Germinal center (tissue), 1 donor: ENCODE measurements around the gene IGF2BP3.
A peak's percentile ranks its signal among the peaks of the same experiment; 100 is the strongest.
"Not testable (repeated sequence)": the region's sequence is repeated elsewhere in the genome, so short reads cannot be mapped to it uniquely, and the experiment has no call there.

Source experiments
- DNase-seq: peaks from one replicate; pipeline ENCODE4 v3.0.0; 2012; ENCODE audit warnings: mixed read lengths, low spot score

Gene IGF2BP3

DNA sequence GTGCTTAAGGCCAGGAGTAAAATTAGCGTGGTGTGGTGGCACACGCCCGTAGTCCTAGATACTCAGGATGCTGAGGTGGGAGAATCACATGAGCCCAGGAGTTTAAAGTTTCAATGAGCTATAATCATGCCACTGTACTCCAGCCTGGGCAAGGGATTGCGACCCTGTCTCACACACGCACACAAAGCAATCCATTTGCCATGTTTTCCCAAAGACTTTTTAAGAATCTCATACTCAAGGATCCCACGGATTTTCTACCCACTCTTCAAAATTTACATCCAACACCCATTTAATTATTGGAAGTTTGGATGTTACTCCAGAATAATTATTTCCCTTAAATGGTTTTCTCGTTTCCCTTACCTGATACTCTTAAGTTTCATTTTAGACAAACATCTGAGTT lies 47.9 kb downstream of the IGF2BP3 start:
- DNase-seq: no peak

DNA sequence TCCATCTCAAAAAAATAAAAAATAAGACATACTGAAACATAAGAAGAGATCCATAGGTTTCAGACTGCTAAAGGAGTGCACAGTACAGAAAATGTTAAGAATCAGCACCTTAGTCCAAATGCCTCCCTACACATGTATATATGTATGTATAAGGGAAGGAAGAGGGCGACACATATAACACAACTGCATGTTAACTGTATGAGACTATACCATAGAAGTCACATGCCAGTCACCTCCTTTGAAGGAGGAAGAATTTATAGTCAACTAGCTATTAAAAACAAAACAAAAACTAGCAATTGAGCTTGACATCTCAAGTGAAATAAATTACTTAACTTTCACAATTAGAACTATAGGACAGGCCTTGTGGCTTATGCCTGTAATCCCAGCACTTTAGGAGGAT lies 50.4 kb downstream of the IGF2BP3 start:
- no peak for DNase-seq

DNA sequence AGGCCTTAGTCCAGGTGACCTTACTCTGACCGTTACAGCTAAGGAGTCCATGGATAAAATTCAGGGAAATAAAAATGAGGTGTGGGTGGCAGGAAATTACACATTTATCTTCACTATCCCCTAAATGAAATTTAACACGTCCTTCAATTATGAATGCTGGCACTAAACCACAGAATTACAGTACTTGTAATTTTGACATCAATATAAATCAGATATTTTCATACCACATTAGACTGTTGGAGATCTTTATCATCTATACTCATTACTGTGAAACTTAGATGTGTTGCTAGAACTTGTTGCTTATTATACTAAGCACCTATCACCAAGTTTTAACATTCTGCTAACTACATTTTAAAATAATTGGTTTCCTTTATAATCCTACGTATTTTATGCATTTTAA lies 51.1 kb downstream of the IGF2BP3 start:
- DNase-seq: no peak

DNA sequence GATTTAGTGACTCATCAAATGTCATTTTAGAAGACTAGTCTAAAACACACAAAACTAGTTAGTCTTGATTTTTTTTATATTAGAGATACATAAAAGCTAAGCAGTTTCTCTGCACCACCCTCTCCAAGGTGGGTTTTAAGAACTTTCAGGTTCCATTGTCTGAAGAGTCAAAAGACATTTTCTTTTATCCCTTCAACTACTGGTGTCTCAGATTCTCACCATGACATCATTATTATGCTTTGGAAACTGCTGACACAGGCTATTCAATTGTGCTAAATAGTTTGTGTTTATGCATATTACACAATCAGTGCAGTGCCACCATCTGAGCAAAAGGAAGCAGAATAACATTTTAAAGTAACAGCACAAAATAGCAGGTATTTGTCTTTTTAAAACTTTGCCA lies 52.2 kb downstream of the IGF2BP3 start:
- no peak for DNase-seq

DNA sequence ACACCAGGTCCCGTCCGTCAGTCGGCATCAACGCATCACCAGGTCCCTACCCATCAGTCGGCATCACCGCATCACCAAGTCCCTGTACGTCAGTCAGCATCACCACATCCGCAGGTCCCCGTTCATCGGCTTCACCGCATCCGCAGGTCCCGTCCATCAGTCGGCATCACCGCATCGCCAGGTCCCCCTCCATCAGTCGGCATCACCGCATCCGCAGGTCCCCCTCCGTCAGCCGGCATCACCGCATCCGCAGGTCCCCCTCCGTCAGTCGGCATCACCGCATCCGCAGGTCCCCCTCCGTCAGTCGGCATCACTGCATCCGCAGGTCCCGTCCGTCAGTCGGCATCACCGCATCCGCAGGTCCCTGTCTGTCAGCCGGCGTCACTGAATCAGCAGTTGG lies 55.1 kb downstream of the IGF2BP3 start:
- no peak for DNase-seq

DNA sequence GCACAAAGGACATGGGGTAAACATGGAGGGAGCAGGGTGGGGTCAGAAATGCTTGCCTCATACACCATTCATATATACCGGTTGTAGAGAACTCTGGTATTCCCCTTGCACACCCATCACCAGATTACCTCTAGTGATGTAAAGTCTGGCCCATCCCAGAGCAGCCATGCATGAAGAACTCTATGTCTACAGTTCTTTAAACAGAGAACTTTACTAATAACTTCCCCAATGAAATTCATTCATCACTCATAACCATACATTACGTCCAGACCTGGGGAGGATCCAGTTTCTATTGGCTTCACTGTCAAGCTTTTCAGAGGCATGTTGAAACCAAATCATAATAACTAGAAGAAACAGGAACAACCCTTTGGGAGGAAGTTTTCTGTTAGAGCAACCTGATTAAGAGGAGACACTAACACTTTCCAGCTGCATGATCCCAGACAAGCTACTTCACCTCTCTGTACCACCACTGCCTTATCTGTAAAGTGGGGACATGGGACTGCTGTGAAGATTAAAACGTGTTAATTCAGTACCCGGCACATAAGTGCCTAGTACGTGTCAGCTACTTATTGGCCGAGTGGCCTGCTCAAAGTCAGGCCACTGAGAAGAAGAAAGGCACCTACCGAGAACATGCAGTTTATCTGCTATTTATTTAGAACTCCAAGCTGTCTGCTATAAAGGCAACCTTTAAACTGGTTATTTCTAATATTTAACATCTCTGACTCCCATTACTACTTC lies 59.7 kb downstream of the IGF2BP3 start:
- peak; percentile 54 for DNase-seq

DNA sequence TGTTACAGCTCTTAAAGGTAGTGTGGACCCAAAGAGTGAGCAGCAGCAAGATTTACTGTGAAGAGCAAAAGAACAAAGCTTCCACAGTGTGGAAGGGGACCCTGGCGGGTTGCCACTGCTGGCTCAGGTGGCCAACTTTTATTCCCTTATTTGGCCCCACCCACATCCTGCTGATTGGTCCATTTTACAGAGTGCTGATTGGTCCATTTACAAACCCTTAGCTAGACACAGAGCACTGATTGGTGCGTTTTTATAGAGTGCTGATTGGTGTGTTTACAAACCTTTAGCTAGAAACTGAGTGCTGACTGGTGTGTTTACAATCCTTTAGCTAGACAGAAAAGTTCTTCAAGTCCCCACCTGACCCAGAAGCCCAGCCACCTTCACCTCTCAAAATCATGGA lies 63.7 kb downstream of the IGF2BP3 start:
- DNase-seq: not testable (repeated sequence)

DNA sequence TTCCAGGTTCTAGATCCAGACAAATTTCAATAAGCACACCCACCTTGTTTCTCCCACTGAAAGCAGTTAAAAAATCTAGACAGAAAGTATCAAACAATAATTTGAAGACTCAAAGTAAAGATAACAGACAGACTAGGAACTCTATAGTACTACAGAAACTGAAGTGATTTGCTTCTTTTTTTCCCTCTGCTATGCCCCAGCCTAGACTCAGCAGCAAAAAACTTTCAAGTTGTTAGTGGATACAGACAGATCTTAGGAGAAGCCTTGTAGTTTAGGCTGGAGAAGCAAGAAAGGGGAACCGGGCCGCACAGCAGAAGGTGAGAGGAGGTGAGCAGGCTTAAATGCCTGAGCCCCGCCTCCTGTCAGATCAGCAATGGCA lies 65.1 kb downstream of the IGF2BP3 start:
- no peak for DNase-seq

DNA sequence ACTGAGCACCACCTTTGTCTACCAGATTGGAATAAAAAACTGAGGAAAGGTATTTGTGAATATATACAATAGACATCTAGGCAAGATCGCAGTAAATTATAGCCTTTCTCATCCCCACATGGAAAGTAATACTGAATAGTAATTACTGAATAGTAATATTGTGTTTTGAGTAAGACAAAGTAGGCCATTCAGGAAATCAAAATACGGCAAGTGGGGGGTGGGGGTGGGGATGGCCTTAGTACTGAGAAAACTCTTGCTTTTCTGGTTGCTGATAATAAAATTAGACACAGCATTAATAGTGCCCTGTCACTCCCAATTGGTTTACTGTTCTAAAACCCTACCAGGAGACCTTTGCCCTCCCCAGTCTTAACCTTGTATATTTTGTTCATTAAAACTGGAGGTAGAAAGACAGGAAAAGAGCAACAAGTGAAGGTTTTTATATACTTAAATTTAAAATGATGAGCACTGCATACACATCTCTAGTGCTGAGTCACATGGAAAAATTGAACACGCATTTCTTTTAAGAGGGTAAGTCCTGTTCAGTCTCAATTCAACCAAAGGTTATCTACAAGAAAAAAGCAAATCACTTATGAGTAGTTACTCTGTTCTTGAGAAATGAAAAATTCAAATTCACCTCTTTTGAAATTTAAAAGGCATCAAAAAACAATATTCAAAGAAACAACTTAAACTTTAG lies 65.6 kb downstream of the IGF2BP3 start:
- no peak for DNase-seq

DNA sequence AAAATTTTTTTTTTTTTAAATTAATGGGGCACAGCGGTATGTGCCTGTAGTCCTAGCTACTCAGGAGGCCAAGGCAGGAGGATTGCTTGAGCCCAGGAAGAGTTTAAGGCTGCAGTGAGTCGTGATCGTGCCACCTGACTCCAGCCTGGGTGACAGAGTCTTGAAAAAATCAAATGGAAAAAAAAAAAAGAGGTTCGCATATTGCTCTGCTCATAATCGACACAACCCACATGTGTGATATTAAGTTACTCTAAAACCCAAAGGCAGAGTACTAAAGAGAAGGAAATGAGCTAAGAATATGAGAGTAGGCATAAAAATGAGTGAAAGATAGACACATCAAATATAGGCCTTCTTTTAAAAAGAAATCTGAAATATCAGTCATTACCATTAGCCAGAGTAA lies 66.3 kb downstream of the IGF2BP3 start:
- DNase-seq: no peak

DNA sequence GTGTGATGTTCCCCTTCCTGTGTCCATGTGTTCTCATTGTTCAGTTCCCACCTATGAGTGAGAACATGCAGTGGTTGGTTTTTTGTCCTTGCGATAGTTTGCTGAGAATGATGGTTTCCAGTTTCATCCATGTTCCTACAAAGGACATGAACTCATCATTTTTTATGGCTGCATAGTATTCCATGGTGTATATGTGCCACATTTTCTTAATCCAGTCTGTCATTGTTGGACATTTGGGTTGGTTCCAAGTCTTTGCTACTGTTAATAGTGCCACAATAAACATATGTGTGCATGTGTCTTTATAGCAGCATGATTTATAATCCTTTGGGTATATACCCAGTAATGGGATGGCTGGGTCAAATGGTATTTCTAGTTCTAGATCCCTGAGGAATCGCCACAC lies 72.2 kb downstream of the IGF2BP3 start:
- DNase-seq: not testable (repeated sequence)

DNA sequence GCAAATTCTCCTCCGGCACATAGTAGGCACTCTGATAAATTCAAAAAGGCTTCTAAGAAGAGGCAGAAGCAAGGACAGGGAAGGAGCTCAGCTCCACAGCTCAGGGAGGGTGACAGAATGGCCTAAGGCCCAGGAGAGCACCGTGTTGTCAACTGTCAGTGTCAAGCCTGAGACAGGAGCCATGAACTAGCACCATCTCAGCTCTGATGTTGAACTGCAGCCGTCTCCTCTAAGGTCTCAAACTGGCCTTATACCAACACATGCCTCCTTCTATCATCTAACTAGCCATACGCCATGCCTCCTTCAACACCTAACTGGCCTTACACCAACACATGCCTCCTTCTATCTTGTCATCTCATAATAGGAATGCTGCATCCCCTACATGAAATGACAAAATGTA lies 73.0 kb downstream of the IGF2BP3 start:
- no peak for DNase-seq

DNA sequence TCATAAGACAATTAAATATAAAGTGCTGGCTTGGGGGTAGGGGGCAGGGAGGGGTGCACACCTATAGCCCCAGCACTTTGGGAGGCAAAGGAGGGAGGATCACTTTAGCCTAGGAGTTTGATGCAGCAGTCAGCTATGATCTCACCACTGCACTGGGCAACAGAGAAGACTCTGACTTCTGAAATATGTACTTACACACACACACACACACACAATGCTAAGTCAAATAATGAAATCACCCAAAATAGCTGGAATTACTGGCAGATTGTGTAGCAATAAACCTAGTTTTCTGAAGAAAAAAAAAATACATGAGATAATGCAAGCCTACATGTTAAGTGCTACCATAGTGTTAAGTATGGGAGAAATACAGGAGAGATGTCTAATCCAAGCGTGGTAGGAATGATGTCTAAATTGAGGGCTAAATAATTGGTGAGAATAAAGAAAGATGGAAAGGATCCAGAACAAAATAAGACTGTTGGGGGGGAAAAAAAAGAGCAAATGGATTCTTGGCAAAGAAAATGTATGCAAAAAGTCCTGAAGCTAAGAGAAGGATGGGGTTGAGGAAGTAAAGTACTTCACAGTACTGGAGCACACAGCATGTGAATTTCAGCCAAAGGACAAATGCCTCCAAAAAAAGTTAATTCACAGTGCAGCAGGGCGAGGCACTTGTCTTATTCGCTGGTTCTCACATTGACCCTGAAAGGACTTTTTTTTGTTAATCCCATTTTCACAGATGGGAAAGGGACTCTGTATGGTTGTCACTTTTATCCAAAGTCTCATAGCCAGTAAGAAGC lies 73.9 kb downstream of the IGF2BP3 start:
- no peak for DNase-seq

DNA sequence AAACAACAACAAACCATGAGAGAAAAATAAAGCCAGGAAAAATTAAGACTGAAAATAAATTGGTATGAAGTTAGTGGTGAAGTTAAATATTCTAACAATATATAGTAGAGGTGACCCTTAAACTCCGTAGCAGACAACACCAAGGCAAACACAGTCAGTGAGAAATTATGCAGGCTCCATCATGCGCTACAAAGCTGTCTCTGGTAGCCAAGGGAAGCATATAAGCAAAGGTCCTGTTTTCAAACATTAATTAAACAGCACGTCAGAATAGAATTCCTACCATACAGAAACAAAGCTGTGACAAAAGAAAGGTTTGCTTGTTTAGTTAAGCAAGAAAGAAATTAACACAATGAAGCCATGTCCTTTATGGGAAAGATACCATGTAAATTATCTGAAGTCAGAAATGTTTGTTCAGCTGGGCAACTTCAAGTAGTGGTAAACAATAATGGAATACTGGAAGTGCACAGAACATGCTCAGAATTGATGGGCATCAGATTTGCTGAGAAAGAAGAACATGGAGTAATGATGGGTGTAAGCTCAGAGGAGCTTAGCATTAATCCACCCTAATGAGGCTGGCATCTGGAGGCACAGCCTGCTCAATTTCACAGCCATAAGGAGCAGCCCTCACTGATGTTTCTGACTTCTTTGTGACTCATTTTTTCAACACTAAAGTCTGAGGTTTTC lies 75.7 kb downstream of the IGF2BP3 start:
- no peak for DNase-seq

DNA sequence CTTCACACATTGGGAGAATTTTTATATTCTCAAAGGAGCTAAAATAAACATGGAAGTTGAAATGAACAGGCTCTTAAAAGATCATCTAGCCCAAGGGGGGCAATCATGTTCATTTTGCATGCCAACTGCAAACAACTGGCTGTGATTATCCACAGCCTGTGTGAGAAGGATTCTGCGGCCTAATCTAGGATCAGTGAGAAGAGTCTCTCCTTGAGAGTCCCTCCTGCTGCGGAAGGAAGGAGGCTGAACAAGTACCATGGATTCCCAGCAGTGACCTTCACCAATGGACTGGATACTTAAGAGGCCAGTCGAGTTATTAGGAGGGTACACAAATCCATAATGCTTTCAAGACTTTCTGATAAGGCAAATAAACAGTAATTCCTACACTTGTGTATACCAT lies 76.7 kb downstream of the IGF2BP3 start:
- DNase-seq: no peak

DNA sequence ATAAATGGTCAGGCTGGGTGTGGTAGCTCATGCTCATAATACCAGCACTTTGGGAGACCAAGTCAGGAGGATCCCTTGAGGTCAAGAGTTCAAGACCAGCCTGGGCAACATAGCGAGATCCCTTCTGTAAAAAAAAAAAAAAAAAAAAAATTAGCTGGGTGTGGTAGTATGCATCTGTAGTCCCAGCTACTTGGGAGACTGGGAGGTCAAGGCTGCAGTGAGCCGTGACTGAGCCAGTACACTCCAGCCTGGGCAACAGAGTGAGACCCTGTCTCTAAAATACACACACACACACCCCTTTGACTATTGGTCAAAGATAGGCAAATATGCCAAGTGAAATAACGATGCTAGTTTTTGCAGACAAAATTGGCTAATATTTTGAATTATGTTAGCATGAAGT lies 80.6 kb downstream of the IGF2BP3 start:
- no peak for DNase-seq

DNA sequence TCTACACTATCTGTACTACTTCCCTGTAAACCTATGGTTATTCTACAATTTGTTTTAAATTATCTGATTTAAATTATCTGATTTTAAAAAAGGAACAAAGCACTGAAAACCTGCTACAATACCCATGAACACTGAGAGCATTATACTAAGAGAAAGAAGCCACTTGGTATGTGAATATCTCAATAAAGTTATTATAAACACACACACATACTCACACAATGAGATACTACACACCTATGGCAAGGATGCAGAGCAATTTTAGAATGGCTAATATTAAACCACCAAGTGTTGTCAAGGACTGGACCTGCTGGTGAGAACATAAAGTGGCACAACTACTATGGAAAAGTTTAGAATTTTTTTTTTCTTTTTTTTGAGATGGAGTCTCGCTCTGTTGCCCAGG lies 82.7 kb downstream of the IGF2BP3 start:
- DNase-seq: no peak

DNA sequence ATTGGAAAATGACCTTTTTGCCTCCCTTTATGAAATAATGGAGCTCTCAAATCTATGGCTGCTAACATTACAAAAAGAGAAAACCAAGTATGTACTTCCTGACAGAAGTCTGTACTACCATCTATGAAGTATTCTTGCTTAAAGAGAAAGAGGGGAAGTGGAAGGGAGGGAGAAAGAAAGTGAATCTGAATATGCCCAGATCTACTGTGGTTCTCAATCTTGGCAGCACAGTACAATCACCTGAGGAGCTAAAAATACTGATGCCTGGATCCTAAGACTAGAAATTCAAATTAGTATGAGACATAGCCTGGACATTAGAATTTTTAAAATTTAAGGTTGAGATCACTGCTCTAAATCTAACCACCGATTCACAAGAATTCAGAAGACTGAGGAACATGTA lies 85.2 kb downstream of the IGF2BP3 start:
- DNase-seq: peak; percentile 22

DNA sequence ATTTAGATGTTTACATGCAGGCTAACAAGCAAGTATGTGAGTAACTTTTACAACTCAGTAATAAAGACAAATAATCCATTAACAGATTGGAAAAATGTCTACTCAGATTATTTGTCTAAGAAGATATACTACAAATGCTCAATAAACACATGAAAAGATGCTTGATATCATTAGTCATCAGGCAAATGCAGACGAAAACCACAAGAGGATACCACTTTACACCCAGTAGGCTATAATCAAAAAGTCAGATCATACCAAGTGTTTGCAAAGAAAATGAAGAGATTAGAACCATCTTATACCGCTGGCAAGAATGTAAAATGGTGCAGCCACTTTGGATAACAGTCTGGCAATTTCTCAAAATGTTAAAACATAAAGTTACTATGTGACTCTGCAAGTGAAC lies 87.1 kb downstream of the IGF2BP3 start:
- DNase-seq: no peak

DNA sequence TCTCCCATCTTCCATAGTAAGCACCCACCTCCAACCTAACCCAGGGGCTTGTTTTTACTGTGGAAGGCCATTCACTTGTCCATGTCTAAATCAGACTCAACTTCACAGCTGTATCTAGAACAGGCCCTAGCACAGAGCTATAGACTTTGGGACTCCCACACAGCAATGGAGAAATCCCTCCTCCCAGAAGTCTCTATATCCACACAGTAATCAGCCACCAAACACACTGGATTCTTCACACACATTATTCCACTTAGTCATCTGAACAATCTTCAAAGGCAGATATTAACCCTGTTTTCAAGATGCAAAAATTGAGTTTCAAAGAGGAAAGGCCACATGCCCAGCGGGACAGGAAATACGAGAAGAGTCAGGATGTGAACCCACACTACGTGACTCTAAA lies 89.3 kb downstream of the IGF2BP3 start:
- DNase-seq: no peak

DNA sequence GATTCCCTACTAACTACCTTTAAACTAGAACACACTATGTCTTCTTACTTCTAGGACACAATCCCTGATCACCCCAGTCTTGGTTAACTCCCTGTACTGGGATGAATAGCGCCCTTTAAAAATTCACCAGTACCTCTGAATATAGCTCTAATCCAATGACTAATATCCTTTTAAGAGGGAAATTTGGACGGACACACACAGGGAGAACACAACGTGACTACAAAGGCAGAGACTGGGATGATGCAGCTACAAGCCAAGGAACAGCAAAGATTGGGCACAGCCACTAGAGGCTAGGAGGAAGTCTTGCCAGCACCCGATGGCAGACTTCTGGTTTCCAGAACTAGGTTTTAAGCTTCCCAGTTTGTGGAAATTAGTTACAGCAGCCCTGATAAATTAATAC lies 89.7 kb downstream of the IGF2BP3 start:
- DNase-seq: no peak

DNA sequence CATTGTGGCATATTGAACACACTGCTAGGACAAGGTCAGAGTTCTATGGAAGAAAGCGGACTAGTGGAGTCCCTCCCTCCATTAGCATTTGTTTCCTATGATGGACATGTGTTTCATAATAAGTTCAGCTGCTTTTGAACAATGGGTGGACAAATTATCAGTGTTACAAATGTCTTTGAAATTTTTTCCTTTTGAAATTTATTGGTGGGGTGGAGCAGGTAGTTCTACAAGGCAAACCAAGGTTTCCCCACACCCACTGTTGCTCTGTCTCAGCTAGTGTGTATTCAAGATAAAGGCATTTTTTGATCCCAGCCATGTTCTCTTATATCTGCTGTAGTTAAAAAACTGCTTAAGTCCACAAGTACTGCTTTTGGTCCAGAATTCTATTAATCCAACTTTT lies 91.3 kb downstream of the IGF2BP3 start:
- no peak for DNase-seq

DNA sequence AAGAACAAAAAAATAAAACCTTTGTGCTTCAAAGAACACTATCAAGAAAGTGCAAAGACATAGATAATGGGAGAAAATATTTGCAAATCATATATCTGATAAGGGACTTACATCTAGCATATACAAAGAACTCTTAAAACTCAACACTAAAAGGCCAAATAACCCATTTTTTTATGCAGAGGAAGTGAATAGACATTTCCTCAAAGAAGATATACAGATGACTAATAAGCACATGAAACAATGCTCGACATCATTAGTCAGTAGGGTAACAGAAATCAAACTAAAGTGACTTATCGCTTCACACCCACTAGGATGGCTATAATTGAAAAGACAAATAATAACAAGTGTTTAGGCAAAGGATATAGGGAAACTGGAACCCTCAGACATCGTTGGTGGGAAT lies 93.2 kb downstream of the IGF2BP3 start:
- DNase-seq: no peak
